GM12878 (cell line): ENCODE results near the gene CARHSP1.

Experiments
- CTCF ChIP-seq, 3 experiments: IDR thresholded peaks in 2 of 3; conservative IDR thresholded peaks in 1 of 3; 2 replicates each; pipeline ENCODE4 v1.5.1; 2011; ENCODE audit warnings: low read depth in 3 of 3, low read length in 3 of 3, mild to moderate bottlenecking in 3 of 3, control low read depth in 2 of 3, moderate library complexity in 2 of 3, inconsistent platforms in 1 of 3, mixed read lengths in 1 of 3; ENCODE audit not compliant: control insufficient read depth in 2 of 3, insufficient read depth in 1 of 3; ENCODE audit errors: extremely low read depth in 1 of 3
- ETV6 ChIP-seq, 2 experiments: fragments of 450-650 bp in 1 of 2; IDR thresholded peaks in 1 of 2; conservative IDR thresholded peaks in 1 of 2; 2 replicates each; pipeline ENCODE4 v1.6.1; 2014; ENCODE audit warnings: antibody characterized with exemption in 1 of 2, borderline replicate concordance in 1 of 2, low read depth in 1 of 2, mild to moderate bottlenecking in 1 of 2, moderate library complexity in 1 of 2
- EZH2 ChIP-seq: IDR thresholded peaks from 2 replicates; pipeline ENCODE4 v1.6.1; 2012; ENCODE audit warnings: low read depth, mild to moderate bottlenecking, control low read depth, inconsistent platforms, low read length, borderline replicate concordance; ENCODE audit not compliant: control insufficient read depth
- GABPA ChIP-seq: IDR thresholded peaks from 2 replicates; pipeline ENCODE4 v1.6.1; 2014; ENCODE audit warnings: antibody characterized with exemption, low read depth, mild to moderate bottlenecking, inconsistent platforms
- HDGF ChIP-seq: fragments of 450-650 bp; IDR thresholded peaks from 2 replicates; pipeline ENCODE4 v1.6.1; 2016; ENCODE audit warnings: antibody characterized with exemption
- MEF2A ChIP-seq: IDR thresholded peaks from 2 replicates; pipeline ENCODE4 v1.6.1; 2011; ENCODE audit warnings: low read depth, mild to moderate bottlenecking, low read length, moderate library complexity; ENCODE audit not compliant: insufficient read depth
- MTA3 ChIP-seq: IDR thresholded peaks from 2 replicates; pipeline ENCODE4 v1.6.1; 2012; ENCODE audit warnings: low read length, inconsistent platforms, borderline replicate concordance
- MXI1 ChIP-seq: fragments of 150-350 bp; IDR thresholded peaks from 2 replicates; pipeline ENCODE4 v1.6.1; 2011; ENCODE audit warnings: low read depth, mild to moderate bottlenecking, inconsistent platforms, low read length, improper control_type of control experiment
- NR2C2 ChIP-seq: IDR thresholded peaks from 2 replicates; pipeline ENCODE4 v1.6.1; 2011; ENCODE audit warnings: borderline replicate concordance, low read depth; ENCODE audit not compliant: control insufficient read depth, insufficient read length
- SRF ChIP-seq, 2 experiments: IDR thresholded peaks; 2 replicates each; pipeline ENCODE4 v1.6.1; 2011; ENCODE audit warnings: low read depth in 2 of 2, low read length in 2 of 2, mild to moderate bottlenecking in 1 of 2, moderate library complexity in 1 of 2
- ZBTB33 ChIP-seq: fragments of 450-650 bp; IDR thresholded peaks from 2 replicates; pipeline ENCODE4 v1.6.1; 2017; ENCODE audit warnings: mild to moderate bottlenecking

- TF ChIP-seq CTCF (IDR thresholded peaks at IDR 0.05 in 2 of 3, conservative IDR thresholded peaks at IDR 0.05 in 1 of 3; ENCODE audit: control insufficient read depth in 2 of 3, extremely low read depth in 1 of 3, insufficient read depth in 1 of 3, low read depth in 3 of 3, low read length in 3 of 3) (no peak), HDGF (no peak), NR2C2 (no peak), ETV6 (conservative IDR thresholded peaks at IDR 0.05 in 1 of 2, IDR thresholded peaks at IDR 0.05 in 1 of 2; ENCODE audit: borderline replicate concordance in 1 of 2, low read depth in 1 of 2) (no peak), MTA3 (no peak), EZH2 (no peak), GABPA (no peak), MXI1 (no peak), MEF2A (no peak), SRF (IDR thresholded peaks at IDR 0.05; ENCODE audit: low read depth in 2 of 2, low read length in 2 of 2) (no peak), ZBTB33 (no peak)
These were observed 34.2 kb upstream of the CARHSP1 start for GRCh38 chr16:8903004-8903403.
